GM19467 (cell line): ENCODE results near the gene ST8SIA6.
A peak's percentile ranks its signal among the peaks of the same experiment; 100 is the strongest.
"Not testable (repeated sequence)": the region's sequence is repeated elsewhere in the genome, so short reads cannot be mapped to it uniquely, and the experiment has no call there.

Source experiments
- ATAC-seq: cut with Tn5 transposase; IDR thresholded peaks from one replicate; pipeline ENCODE4 v1.9.1; 2021; ENCODE audit warnings: mild to moderate bottlenecking, moderate library complexity; ENCODE audit not compliant: unreplicated experiment

Gene ST8SIA6

GRCh38 chr10:17349717-17350116, 104.7 kb downstream of the ST8SIA6 start:
- ATAC-seq, result no peak

GRCh38 chr10:17348501-17349349, 105.7 kb downstream of the ST8SIA6 start:
- ATAC-seq, result no peak

- no peak for ATAC-seq
Measured at GRCh38 chr10:17348011-17348500, 106.3 kb downstream of the ST8SIA6 start.

GRCh38 chr10:17344206-17344605, 110.2 kb downstream of the ST8SIA6 start:
- ATAC-seq, result no peak

GRCh38 chr10:17343118-17343517, 111.3 kb downstream of the ST8SIA6 start:
- no peak for ATAC-seq

- no peak for ATAC-seq
Measured at GRCh38 chr10:17340144-17340829, 114.1 kb downstream of the ST8SIA6 start.

- ATAC-seq, result no peak
Measured at GRCh38 chr10:17335065-17335464, 119.3 kb downstream of the ST8SIA6 start.

GRCh38 chr10:17330501-17330900, 123.9 kb downstream of the ST8SIA6 start:
- ATAC-seq, result no peak

- no peak for ATAC-seq
Measured at GRCh38 chr10:17326377-17326776, 128.0 kb downstream of the ST8SIA6 start.

- ATAC-seq, result not testable (repeated sequence)
Measured at GRCh38 chr10:17321957-17322356, 132.4 kb downstream of the ST8SIA6 start.

- ATAC-seq, result peak; percentile 84
Measured at GRCh38 chr10:17316488-17317170, 137.8 kb downstream of the ST8SIA6 start.

- ATAC-seq, result no peak
Measured at GRCh38 chr10:17309435-17309834, 145.0 kb downstream of the ST8SIA6 start.

GRCh38 chr10:17307123-17307522, 147.3 kb downstream of the ST8SIA6 start:
- ATAC-seq, result no peak

GRCh38 chr10:17292375-17292774, 162.0 kb downstream of the ST8SIA6 start:
- ATAC-seq, result no peak

GRCh38 chr10:17290226-17290625, 164.2 kb downstream of the ST8SIA6 start:
- no peak for ATAC-seq

- no peak for ATAC-seq
Measured at GRCh38 chr10:17289763-17290162, 164.6 kb downstream of the ST8SIA6 start.

- ATAC-seq, result no peak
Measured at GRCh38 chr10:17286562-17287550, 167.5 kb downstream of the ST8SIA6 start.

GRCh38 chr10:17282311-17282710, 172.1 kb downstream of the ST8SIA6 start:
- no peak for ATAC-seq

- no peak for ATAC-seq
Measured at GRCh38 chr10:17278607-17279240, 175.7 kb downstream of the ST8SIA6 start.
